ENCODE results near the gene SSBP4.

GRCh38 chr19:18418483-18419194 lies 559 bp upstream of the SSBP4 start:
- TF ChIP-seq, protein P1, sequence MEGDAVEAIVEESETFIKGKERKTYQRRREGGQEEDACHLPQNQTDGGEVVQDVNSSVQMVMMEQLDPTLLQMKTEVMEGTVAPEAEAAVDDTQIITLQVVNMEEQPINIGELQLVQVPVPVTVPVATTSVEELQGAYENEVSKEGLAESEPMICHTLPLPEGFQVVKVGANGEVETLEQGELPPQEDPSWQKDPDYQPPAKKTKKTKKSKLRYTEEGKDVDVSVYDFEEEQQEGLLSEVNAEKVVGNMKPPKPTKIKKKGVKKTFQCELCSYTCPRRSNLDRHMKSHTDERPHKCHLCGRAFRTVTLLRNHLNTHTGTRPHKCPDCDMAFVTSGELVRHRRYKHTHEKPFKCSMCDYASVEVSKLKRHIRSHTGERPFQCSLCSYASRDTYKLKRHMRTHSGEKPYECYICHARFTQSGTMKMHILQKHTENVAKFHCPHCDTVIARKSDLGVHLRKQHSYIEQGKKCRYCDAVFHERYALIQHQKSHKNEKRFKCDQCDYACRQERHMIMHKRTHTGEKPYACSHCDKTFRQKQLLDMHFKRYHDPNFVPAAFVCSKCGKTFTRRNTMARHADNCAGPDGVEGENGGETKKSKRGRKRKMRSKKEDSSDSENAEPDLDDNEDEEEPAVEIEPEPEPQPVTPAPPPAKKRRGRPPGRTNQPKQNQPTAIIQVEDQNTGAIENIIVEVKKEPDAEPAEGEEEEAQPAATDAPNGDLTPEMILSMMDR (IDR thresholded peaks at IDR 0.05 in 2 of 3, conservative IDR thresholded peaks at IDR 0.05 in 1 of 3; ENCODE audit: borderline replicate concordance in 1 of 3, insufficient read depth in 1 of 3, low read depth in 2 of 3, low read length in 2 of 3), result no peak
- no peak for TF ChIP-seq POLR2A (IDR thresholded peaks at IDR 0.05; ENCODE audit: borderline replicate concordance, extremely low read depth, insufficient read depth, insufficient read length)
- no peak for TF ChIP-seq ZFX (IDR thresholded peaks at IDR 0.05)
- TF ChIP-seq, protein P2, sequence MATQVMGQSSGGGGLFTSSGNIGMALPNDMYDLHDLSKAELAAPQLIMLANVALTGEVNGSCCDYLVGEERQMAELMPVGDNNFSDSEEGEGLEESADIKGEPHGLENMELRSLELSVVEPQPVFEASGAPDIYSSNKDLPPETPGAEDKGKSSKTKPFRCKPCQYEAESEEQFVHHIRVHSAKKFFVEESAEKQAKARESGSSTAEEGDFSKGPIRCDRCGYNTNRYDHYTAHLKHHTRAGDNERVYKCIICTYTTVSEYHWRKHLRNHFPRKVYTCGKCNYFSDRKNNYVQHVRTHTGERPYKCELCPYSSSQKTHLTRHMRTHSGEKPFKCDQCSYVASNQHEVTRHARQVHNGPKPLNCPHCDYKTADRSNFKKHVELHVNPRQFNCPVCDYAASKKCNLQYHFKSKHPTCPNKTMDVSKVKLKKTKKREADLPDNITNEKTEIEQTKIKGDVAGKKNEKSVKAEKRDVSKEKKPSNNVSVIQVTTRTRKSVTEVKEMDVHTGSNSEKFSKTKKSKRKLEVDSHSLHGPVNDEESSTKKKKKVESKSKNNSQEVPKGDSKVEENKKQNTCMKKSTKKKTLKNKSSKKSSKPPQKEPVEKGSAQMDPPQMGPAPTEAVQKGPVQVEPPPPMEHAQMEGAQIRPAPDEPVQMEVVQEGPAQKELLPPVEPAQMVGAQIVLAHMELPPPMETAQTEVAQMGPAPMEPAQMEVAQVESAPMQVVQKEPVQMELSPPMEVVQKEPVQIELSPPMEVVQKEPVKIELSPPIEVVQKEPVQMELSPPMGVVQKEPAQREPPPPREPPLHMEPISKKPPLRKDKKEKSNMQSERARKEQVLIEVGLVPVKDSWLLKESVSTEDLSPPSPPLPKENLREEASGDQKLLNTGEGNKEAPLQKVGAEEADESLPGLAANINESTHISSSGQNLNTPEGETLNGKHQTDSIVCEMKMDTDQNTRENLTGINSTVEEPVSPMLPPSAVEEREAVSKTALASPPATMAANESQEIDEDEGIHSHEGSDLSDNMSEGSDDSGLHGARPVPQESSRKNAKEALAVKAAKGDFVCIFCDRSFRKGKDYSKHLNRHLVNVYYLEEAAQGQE (IDR thresholded peaks at IDR 0.05; ENCODE audit: low read depth), result no peak
- no peak for TF ChIP-seq ZBTB33 (IDR thresholded peaks at IDR 0.05; ENCODE audit: extremely low read depth, insufficient replicate concordance, low read length)
- no peak for TF ChIP-seq EZH2 (IDR thresholded peaks at IDR 0.05)

Measured in HCT116 (cell line).